K562 (cell line): Measurements from ENCODE around the gene IRF2BP2. TPM values are rescaled to one million over a fixed set of nuclear protein-coding genes. Genes with fewer than 3 reads are reported as not detected.

Experiments used
- E2F4 ChIP-seq: sonication (generic); formaldehyde crosslinking; IDR thresholded peaks from 2 replicates; pipeline ENCODE4 v1.8.0; 2022; ENCODE audit warnings: mild to moderate bottlenecking, low read depth, missing genetic modification reagents
- HDAC1 ChIP-seq, 2 experiments: fragments of 450-650 bp; IDR thresholded peaks; 2 replicates each; pipeline ENCODE4 v1.6.1; 2016 to 2017; ENCODE audit warnings: inconsistent platforms in 1 of 2, mild to moderate bottlenecking in 1 of 2, moderate library complexity in 1 of 2
- HNRNPK ChIP-seq: fragments of 200-400 bp; formaldehyde crosslinking; IDR thresholded peaks from one replicate; pipeline ENCODE4 v1.6.1; 2018; ENCODE audit warnings: mild to moderate bottlenecking, low read depth, low read length; ENCODE audit not compliant: poor library complexity, severe bottlenecking
- MNT ChIP-seq, 2 experiments: fragments of 450-650 bp; conservative IDR thresholded peaks; 2 replicates each; pipeline ENCODE4 v1.6.1; 2017; ENCODE audit warnings: mild to moderate bottlenecking in 2 of 2, moderate library complexity in 2 of 2
- NONO ChIP-seq, 2 experiments: fragments of 200-400 bp in 1 of 2; fragments of 450-650 bp in 1 of 2; formaldehyde crosslinking in 1 of 2; IDR thresholded peaks; 2 replicates each; pipeline ENCODE4 v1.6.1; 2017; ENCODE audit warnings: low read depth in 2 of 2, mild to moderate bottlenecking in 2 of 2, moderate library complexity in 2 of 2, low read length in 1 of 2
- PBX2 ChIP-seq, 2 experiments: IDR thresholded peaks in 1 of 2; conservative IDR thresholded peaks in 1 of 2; 2 replicates each; pipeline ENCODE4 v1.6.1; 2016; ENCODE audit warnings: low read depth in 2 of 2, mild to moderate bottlenecking in 1 of 2, missing compliant biosample characterization in 1 of 2, missing genetic modification characterization in 1 of 2, moderate library complexity in 1 of 2
- RBFOX2 ChIP-seq: fragments of 200-400 bp; formaldehyde crosslinking; IDR thresholded peaks from 2 replicates; pipeline ENCODE4 v1.6.1; 2017; ENCODE audit warnings: low read depth, mild to moderate bottlenecking, low read length, moderate library complexity
- SMARCE1 ChIP-seq: fragments of 450-650 bp; IDR thresholded peaks from 2 replicates; pipeline ENCODE4 v1.7.1; 2016; ENCODE audit warnings: mild to moderate bottlenecking
- TSHZ1 ChIP-seq: fragments of 250-450 bp; sonication (Bioruptor Pico); IDR thresholded peaks from 2 replicates; pipeline ENCODE4 v1.4.0; 2020; ENCODE audit warnings: mild to moderate bottlenecking, moderate library complexity
- ZNF766 ChIP-seq: fragments of 200-800 bp; sonication (Bioruptor generic); conservative IDR thresholded peaks from 2 replicates; pipeline ENCODE4 v1.6.1; 2016; ENCODE audit warnings: missing genetic modification characterization, missing compliant biosample characterization
- polyA plus RNA-seq, 8 experiments: library from polyadenylated mRNA; depleted of rRNA in 4 of 8; stranded (reverse) in 5 of 8; unstranded in 3 of 8; fragments of >200 nt; fragmentation: Nextera tagmentation in 2 of 8; fragmentation: Illumina TruSeq in 1 of 8; extraction: Ambion mirVana in 2 of 8; extraction: Trizol in 1 of 8; gene quantifications; 2 replicates each; pipeline versions ENCODE4 v1.2.1 to v1.2.3, GENCODE V29; 2011 to 2014; ENCODE audit warnings: inconsistent platforms in 1 of 8, missing spikeins in 1 of 8
- total RNA-seq, 7 experiments: library from RNA; depleted of rRNA in 6 of 7; stranded (reverse); fragments of >200 nt in 6 of 7; fragmentation: Illumina TruSeq in 2 of 7; extraction: Trizol in 2 of 7; gene quantifications; 2 replicates each; pipeline versions ENCODE4 v1.2.1 to v1.2.3, GENCODE V29; 2011 to 2021; ENCODE audit warnings: low replicate concordance in 1 of 7

Gene IRF2BP2
- total and polyA plus RNA-seq, 9 of the 15 experiments (the other 6 are each of a cell fraction or from before 2014, with no cell fraction given), result 7.7 to 68.6 (median 22.1) TPM

- TF ChIP-seq E2F4 (CRISPR knock-in tag) (no peak), NONO (IDR thresholded peaks at IDR 0.05; ENCODE audit: low read depth in 2 of 2, low read length in 1 of 2) (no peak), RBFOX2 (peak; percentile 69), TSHZ1 (CRISPR knock-in tag) (no peak), MNT (conservative IDR thresholded peaks at IDR 0.05) (peak; percentile 66 to 74; a peak in 3 of 4 replicates), HNRNPK (no peak), ZNF766 (peak; percentile 66; the same call in 1 of the 2 replicates), SMARCE1 (peak; percentile 41), PBX2 (CRISPR knock-in tag; IDR thresholded peaks at IDR 0.05; ENCODE audit: low read depth) (no peak), PBX2 (tag; conservative IDR thresholded peaks at IDR 0.05; ENCODE audit: low read depth) (no peak), HDAC1 (IDR thresholded peaks at IDR 0.05) (peak in 1 of 2 experiments; percentile 69; a peak in 2 of 4 replicates)
- TF ChIP-seq, all 486 proteins: peak for 79
Observed at GRCh38 chr1:234605983-234606783, 3.8 kb downstream of the IRF2BP2 start (continued).
